Liver (tissue), 9 donors: Measurements from ENCODE around the gene PAMR1. TPM values are rescaled to one million over a fixed set of nuclear protein-coding genes. Genes with fewer than 3 reads are reported as not detected.
"Not testable (repeated sequence)": the region's sequence is repeated elsewhere in the genome, so short reads cannot be mapped to it uniquely, and the experiment has no call there.

Experiments
- DNase-seq: peaks from one replicate; pipeline ENCODE4 v3.0.0-alpha.2; 2017; ENCODE audit warnings: low spot score
- H3K27ac ChIP-seq, 2 donors: one replicate each; pipeline ENCODE4 v1.7.0; 2013; ENCODE audit warnings: inconsistent platforms in 2 of 2, low read length in 2 of 2, control low read depth in 1 of 2, low read depth in 1 of 2, mild to moderate bottlenecking in 1 of 2
- H3K27me3 ChIP-seq, 4 donors: one replicate each; pipeline versions ENCODE4 v1.6.1 to v1.7.0; 2013; ENCODE audit warnings: low read length in 3 of 4, inconsistent platforms in 1 of 4, mild to moderate bottlenecking in 1 of 4, moderate library complexity in 1 of 4; ENCODE audit not compliant: control insufficient read depth in 4 of 4, insufficient read depth in 4 of 4
- H3K36me3 ChIP-seq, 4 donors: one replicate each; pipeline versions ENCODE4 v1.6.1 to v1.7.0; 2013; ENCODE audit warnings: low read length in 3 of 4, mild to moderate bottlenecking in 3 of 4, low read depth in 1 of 4, moderate library complexity in 1 of 4; ENCODE audit not compliant: control insufficient read depth in 4 of 4, insufficient read depth in 3 of 4
- H3K4me1 ChIP-seq, 4 donors: one replicate each; pipeline versions ENCODE4 v1.6.1 to v1.7.0; 2013; ENCODE audit warnings: low read length in 3 of 4, mild to moderate bottlenecking in 3 of 4, moderate library complexity in 1 of 4; ENCODE audit not compliant: control insufficient read depth in 4 of 4, insufficient read depth in 4 of 4
- H3K4me3 ChIP-seq, 3 donors: one replicate each; pipeline versions ENCODE4 v1.6.1 to v1.7.0; 2013; ENCODE audit warnings: low read length in 3 of 3, control low read depth in 1 of 3, low read depth in 1 of 3, mild to moderate bottlenecking in 1 of 3
- H3K9ac ChIP-seq, 2 donors: one replicate each; pipeline ENCODE4 v1.7.0; 2013; ENCODE audit warnings: low read length in 2 of 2, mild to moderate bottlenecking in 2 of 2, moderate library complexity in 2 of 2, control low read depth in 1 of 2, low read depth in 1 of 2
- H3K9me3 ChIP-seq, 4 donors: one replicate each; pipeline versions ENCODE4 v1.6.1 to v1.7.0; 2013; ENCODE audit warnings: low read length in 3 of 4; ENCODE audit not compliant: control insufficient read depth in 4 of 4
- EGR1 ChIP-seq, 2 donors: IDR thresholded peaks; 2 replicates each; pipeline ENCODE4 v1.6.1; 2016 to 2018; ENCODE audit warnings: antibody characterized with exemption in 2 of 2, low read depth in 2 of 2
- FOXA1 ChIP-seq: IDR thresholded peaks from 2 replicates; pipeline ENCODE4 v1.6.1; 2016; ENCODE audit warnings: antibody characterized with exemption
- JUND ChIP-seq, 2 donors: IDR thresholded peaks; 2 replicates each; pipeline ENCODE4 v1.6.1; 2016; ENCODE audit warnings: antibody characterized with exemption in 2 of 2
- NR2F2 ChIP-seq: IDR thresholded peaks from 2 replicates; pipeline ENCODE4 v1.6.1; 2016; ENCODE audit warnings: antibody characterized with exemption
- REST ChIP-seq: IDR thresholded peaks from 2 replicates; pipeline ENCODE4 v1.6.1; 2016; ENCODE audit warnings: antibody characterized with exemption, mild to moderate bottlenecking
- RXRA ChIP-seq, 2 donors: IDR thresholded peaks; 2 replicates each; pipeline ENCODE4 v1.6.1; 2017 to 2018; ENCODE audit warnings: antibody characterized with exemption in 2 of 2, mild to moderate bottlenecking in 1 of 2
- ZBTB33 ChIP-seq: IDR thresholded peaks from 2 replicates; pipeline ENCODE4 v1.6.1; 2016; ENCODE audit warnings: antibody characterized with exemption
- WGBS: extraction: QIAGEN DNeasy Blood & Tissue Kit; methylation state at CpG from one replicate; pipeline ENCODE4 v1.1.7; 2013; 5-methylcytosine and 5-hydroxymethylcytosine counted together
- polyA plus RNA-seq, 2 donors: library from polyadenylated mRNA; stranded (reverse) in 1 of 2; unstranded in 1 of 2; fragments of 200-250 nt in 1 of 2; fragments of >200 nt in 1 of 2; fragmentation: Nextera tagmentation in 1 of 2; extraction: Ambion mirVana in 1 of 2; gene quantifications; one replicate each; pipeline versions ENCODE4 v1.2.1 to v1.2.3, GENCODE V29; 2013 to 2015
- total RNA-seq, 2 donors: library from RNA; depleted of rRNA; stranded (reverse); fragments of >200 nt; gene quantifications; one replicate each; pipeline ENCODE4 v1.2.3, GENCODE V29; 2014
- donor health status: healthy.
- donor health status: healthy.
- donor health status: healthy.
- donor health status: healthy.
- donor health status: healthy.

Gene PAMR1
- total and polyA plus RNA-seq, 4 donors, result 2.0 to 5.0 (median 2.8) TPM

GRCh38 chr11:35523331-35523768 lies 2.1 kb downstream of the PAMR1 start:
- no peak for DNase-seq
- H3K4me3 ChIP-seq, result no peak overlapping the region

DNA sequence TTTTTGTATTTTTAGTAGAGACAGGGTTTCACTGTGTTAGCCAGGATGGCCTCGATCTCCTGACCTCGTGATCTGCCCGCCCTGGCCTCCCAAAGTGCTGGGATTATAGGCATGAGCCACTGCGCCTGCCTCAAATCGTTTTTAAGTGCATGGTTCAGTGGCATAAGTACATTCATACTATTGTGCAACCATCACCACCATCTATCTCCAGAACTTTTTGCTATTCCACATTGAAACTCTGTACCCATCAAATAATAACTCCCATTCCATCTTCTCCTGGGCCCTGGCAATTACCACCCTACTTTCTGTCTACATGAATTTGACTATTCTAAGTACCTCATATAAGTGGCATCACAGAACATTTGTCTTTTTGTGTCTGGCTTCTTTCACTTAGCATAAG lies 3.3 kb downstream of the PAMR1 start:
- not testable (repeated sequence) for H3K4me3 ChIP-seq, H3K36me3 ChIP-seq, H3K9me3 ChIP-seq, H3K4me1 ChIP-seq, H3K9ac ChIP-seq, H3K27me3 ChIP-seq, H3K27ac ChIP-seq, DNase-seq
- WGBS, result 91% methylated on average over 5 of the region's 5 CpGs

More at GRCh38 chr11:35523331-35523768, 2.1 kb downstream of the PAMR1 start:
- Histone ChIP-seq H3K27me3 (peaks cover 0 to 9% (median 5%) of the 10 kb centered on the region in 4 donors), H3K9me3 (no peaks in the 10 kb centered on the region), H3K36me3 (no peaks in the 10 kb centered on the region), H3K27ac (no peak overlapping the region), H3K9ac (no peak overlapping the region), H3K4me1 (no peaks in the 10 kb centered on the region)
- TF ChIP-seq JUND (IDR thresholded peaks at IDR 0.05) (no peak), NR2F2 (no peak), EGR1 (IDR thresholded peaks at IDR 0.05; ENCODE audit: low read depth in 2 of 2) (no peak)
- WGBS, result 56% methylated on average over 7 of the region's 7 CpGs

- TF ChIP-seq ZBTB33 (no peak), REST (peak; percentile 45)
- H3K36me3 ChIP-seq, result no peaks in the 10 kb centered on the region
These were observed 5.0 kb downstream of the PAMR1 start for GRCh38 chr11:35520376-35520775.

DNA sequence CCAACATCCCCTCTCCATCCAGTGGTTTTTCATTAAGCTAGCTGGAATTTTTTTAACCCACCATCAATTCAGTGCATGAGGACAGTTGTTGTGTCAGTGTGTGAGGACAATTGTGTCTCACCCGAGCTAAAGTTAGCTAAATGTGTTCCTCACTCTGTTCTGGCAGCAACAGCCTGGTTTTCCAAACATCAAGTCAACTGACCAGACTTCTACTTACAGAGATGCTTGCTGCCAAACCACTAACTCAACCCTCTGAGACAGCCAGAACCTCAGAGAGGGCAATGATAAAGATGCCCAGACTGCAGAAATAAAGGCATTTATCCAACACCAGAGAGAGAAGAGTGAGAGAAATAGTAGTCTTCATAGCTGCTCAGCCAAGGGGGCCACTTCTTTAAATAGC lies 6.7 kb downstream of the PAMR1 start:
- DNase-seq, result no peak
- Histone ChIP-seq H3K9ac (no peak overlapping the region), H3K4me3 (no peak overlapping the region), H3K27ac (no peak overlapping the region), H3K36me3 (no peaks in the 10 kb centered on the region), H3K27me3 (peaks cover 0 to 4% (median 1%) of the 10 kb centered on the region in 4 donors), H3K4me1 (no peaks in the 10 kb centered on the region), H3K9me3 (no peaks in the 10 kb centered on the region)
- WGBS, result 43% methylated on average over 1 of the region's 1 CpG
- TF ChIP-seq RXRA (IDR thresholded peaks at IDR 0.05) (no peak), FOXA1 (no peak)

More at GRCh38 chr11:35520376-35520775, 5.0 kb downstream of the PAMR1 start:
- H3K27ac ChIP-seq, result no peak overlapping the region
- no peak overlapping the region for H3K4me3 ChIP-seq
- H3K27me3 ChIP-seq, result peaks cover 0 to 9% (median 7%) of the 10 kb centered on the region in 4 donors
- H3K4me1 ChIP-seq, result no peaks in the 10 kb centered on the region
- no peak overlapping the region for H3K9ac ChIP-seq
- WGBS, result 45% methylated on average over 1 of the region's 1 CpG
- DNase-seq, result no peak
- no peaks in the 10 kb centered on the region for H3K9me3 ChIP-seq
